ENCODE data around the gene TEX2. TPM values are rescaled to one million over a fixed set of nuclear protein-coding genes. Genes with fewer than 3 reads are reported as not detected.
"Not testable (repeated sequence)": the region's sequence is repeated elsewhere in the genome, so short reads cannot be mapped to it uniquely, and the experiment has no call there.

Gene TEX2
- total and polyA plus RNA-seq, 5 donors from 2014 or later, result 6.0 to 9.3 (median 6.1) TPM

DNA sequence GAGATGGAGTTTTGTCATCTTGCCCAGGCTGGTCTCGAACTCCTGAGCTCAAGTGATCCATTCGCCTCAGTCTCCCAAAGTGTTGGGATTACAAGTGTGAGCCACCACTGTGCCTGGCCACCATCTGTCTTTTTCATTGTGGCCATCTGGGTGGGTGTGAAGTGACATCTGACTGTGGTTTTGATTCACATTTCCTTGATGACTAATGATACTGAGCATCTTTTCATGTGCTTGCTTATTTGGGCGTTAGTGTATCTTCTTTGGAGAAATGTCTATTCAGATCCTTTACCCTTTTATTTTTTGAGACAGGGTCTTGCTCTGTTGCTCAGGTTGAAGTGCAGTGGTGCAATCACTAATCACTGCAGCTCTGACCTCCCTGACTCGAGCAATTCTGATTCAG lies 79.2 kb downstream of the TEX2 start:
- Histone ChIP-seq H3K27me3 (ENCODE audit: control insufficient read depth, insufficient read depth, low read length) (no peaks in the 10 kb centered on the region), H3K4me3 (ENCODE audit: low read depth, low read length) (no peak overlapping the region), H3K9me3 (ENCODE audit: control insufficient read depth in 2 of 2, low read length in 2 of 2) (no peaks in the 10 kb centered on the region), H3K27ac (ENCODE audit: insufficient read depth, low read length, poor library complexity, severe bottlenecking) (no peak overlapping the region), H3K4me1 (ENCODE audit: control insufficient read depth, insufficient read depth, low read length, poor library complexity, severe bottlenecking) (no peaks in the 10 kb centered on the region), H3K36me3 (ENCODE audit: control insufficient read depth, insufficient read depth, low read length) (no peaks in the 10 kb centered on the region)
- H3K4me3 Mint-ChIP-seq, result no peak overlapping the region
- H3K27ac Mint-ChIP-seq, result peak overlapping the region in 1 of 3 donors; percentile 13
- no peaks in the 10 kb centered on the region for H3K9me3 Mint-ChIP-seq
- no peaks in the 10 kb centered on the region for H3K27me3 Mint-ChIP-seq
- H3K4me1 Mint-ChIP-seq, result peaks cover 0 to 8% (median 5%) of the 10 kb centered on the region in 4 donors
- peaks cover 42% of the 10 kb centered on the region for H3K36me3 Mint-ChIP-seq
- DNase-seq (peak in 1 of 3 donors; percentile 48), ATAC-seq (ENCODE audit: low read depth in 2 of 2) (no peak)

DNA sequence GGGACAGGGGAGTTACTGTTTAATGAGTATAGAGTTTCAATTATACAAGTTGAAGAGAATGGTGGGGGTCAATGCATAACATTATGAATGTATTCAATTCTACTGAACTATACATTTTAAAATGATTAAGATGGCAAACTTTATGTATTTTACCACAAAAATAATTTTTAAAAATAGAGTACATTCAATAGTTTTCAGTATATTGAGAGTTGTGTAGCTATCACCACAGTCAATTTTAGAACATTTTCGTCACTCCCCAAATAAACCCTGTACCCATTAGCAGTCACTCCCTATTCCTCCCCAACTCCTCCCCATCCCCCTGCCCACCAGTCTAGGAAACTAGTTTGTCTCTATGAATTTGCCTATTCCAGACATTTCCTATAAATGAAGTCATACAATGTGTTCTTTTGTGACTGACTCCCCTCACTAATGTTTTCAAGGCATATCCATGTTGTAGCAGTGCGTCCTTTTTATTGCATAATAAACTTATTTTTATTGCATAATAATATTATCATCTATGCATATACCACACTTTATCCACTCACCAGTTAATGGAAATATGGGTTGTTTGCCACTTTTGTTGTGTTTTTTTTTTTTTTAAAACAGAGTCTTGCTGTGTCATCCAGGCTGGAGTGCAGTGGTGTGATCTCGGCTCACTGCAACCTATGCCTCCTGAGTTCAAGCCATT lies 80.6 kb downstream of the TEX2 start:
- Histone ChIP-seq H3K27ac (ENCODE audit: insufficient read depth, low read length, poor library complexity, severe bottlenecking) (no peak overlapping the region), H3K4me1 (ENCODE audit: control insufficient read depth, insufficient read depth, low read length, poor library complexity, severe bottlenecking) (no peaks in the 10 kb centered on the region), H3K9me3 (ENCODE audit: control insufficient read depth in 2 of 2, low read length in 2 of 2) (no peaks in the 10 kb centered on the region), H3K4me3 (ENCODE audit: low read depth, low read length) (no peak overlapping the region), H3K27me3 (ENCODE audit: control insufficient read depth, insufficient read depth, low read length) (no peaks in the 10 kb centered on the region), H3K36me3 (ENCODE audit: control insufficient read depth, insufficient read depth, low read length) (no peaks in the 10 kb centered on the region)
- Mint-ChIP-seq H3K27ac (no peak overlapping the region), H3K9me3 (no peaks in the 10 kb centered on the region), H3K27me3 (no peaks in the 10 kb centered on the region), H3K4me1 (peaks cover 0 to 8% (median 5%) of the 10 kb centered on the region in 4 donors), H3K4me3 (no peak overlapping the region), H3K36me3 (peaks cover 37% of the 10 kb centered on the region)
- DNase-seq (no peak), ATAC-seq (ENCODE audit: low read depth in 2 of 2) (no peak)

DNA sequence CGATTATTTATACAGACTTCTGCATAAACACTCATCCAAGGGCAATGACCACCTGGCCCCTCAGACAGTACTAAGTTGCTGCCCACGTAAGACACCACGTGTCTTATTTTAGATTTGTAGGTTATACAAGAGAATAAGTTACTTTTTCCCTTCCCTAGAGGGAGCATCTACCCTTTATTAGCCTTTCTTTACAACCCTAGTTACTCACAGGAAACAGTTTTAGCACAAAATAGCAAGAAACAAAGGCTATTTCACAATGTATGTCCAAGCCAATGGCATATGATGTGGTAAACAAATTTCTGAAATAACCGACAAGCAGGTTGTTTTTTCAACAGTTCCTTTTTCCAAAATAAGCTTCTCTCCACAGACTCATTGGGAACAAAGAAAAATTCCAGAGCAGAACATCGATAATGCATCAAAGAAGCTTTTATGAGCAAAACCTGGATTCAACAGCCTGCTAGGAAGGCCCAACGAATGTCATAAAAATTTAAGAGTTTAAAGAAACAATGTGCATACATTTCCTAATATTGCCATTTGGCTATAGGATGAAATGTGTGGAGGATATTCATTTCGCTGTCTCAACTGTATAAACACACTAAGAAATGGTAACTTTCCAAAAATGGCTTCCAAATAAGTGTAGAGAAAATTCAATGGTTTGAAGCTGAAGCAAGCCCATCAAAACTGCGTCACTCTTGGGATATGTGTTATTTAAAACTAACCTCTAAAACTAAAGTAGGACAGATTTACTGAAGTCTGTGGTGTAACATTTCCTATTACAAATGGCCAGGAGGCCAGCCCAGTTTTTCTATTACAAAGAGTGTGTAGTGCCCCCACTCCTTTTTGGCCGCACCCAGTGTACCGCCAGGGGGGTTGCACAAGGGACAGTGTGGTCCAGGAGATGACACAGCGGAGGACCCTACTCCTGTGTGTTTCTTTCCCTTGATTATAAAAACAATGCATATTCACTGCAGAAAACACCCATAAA lies 82.7 kb downstream of the TEX2 start:
- no peak for DNase-seq
- Histone ChIP-seq H3K4me1 (ENCODE audit: control insufficient read depth, insufficient read depth, low read length, poor library complexity, severe bottlenecking) (no peaks in the 10 kb centered on the region), H3K27me3 (ENCODE audit: control insufficient read depth, insufficient read depth, low read length) (no peaks in the 10 kb centered on the region), H3K4me3 (ENCODE audit: low read depth, low read length) (no peak overlapping the region), H3K36me3 (ENCODE audit: control insufficient read depth, insufficient read depth, low read length) (peaks cover 6% of the 10 kb centered on the region), H3K27ac (ENCODE audit: insufficient read depth, low read length, poor library complexity, severe bottlenecking) (no peak overlapping the region), H3K9me3 (ENCODE audit: control insufficient read depth in 2 of 2, low read length in 2 of 2) (no peaks in the 10 kb centered on the region)
- ATAC-seq (ENCODE audit: low read depth in 2 of 2), result no peak
- no peaks in the 10 kb centered on the region for H3K27me3 Mint-ChIP-seq
- no peak overlapping the region for H3K4me3 Mint-ChIP-seq
- peaks cover 26% of the 10 kb centered on the region for H3K36me3 Mint-ChIP-seq
- H3K9me3 Mint-ChIP-seq, result no peaks in the 10 kb centered on the region
- H3K4me1 Mint-ChIP-seq, result peaks cover 0 to 8% (median 5%) of the 10 kb centered on the region in 4 donors
- peak overlapping the region in 1 of 3 donors; percentile 71 for H3K27ac Mint-ChIP-seq

DNA sequence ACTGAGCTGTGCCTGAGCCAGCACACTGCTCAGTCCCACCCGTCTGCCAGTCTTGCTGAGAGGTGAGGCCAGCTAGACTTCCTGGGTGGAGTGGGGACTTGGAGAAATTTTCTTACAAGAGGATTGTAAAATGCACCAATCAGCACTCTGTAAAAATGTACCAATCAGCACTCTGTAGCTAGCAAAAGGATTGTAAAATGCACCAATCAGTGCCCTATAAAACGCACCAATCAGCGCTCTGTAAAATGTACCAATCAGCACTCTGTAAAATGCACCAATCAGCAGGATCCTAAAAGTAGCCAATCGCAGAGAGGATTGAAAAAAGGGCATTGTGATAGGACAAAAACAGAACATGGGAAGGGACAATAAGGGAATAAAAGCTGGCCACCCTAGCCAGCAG lies 84.0 kb downstream of the TEX2 start:
- not testable (repeated sequence) for H3K4me1 Mint-ChIP-seq; H3K9me3 Mint-ChIP-seq; H3K36me3 ChIP-seq (ENCODE audit: control insufficient read depth, insufficient read depth, low read length); H3K4me1 ChIP-seq (ENCODE audit: control insufficient read depth, insufficient read depth, low read length, poor library complexity, severe bottlenecking); H3K27ac Mint-ChIP-seq; H3K4me3 ChIP-seq (ENCODE audit: low read depth, low read length); H3K27ac ChIP-seq (ENCODE audit: insufficient read depth, low read length, poor library complexity, severe bottlenecking); H3K9me3 ChIP-seq (ENCODE audit: control insufficient read depth in 2 of 2, low read length in 2 of 2); ATAC-seq (ENCODE audit: low read depth in 2 of 2); H3K27me3 Mint-ChIP-seq; H3K4me3 Mint-ChIP-seq; H3K27me3 ChIP-seq (ENCODE audit: control insufficient read depth, insufficient read depth, low read length)
- peaks cover 26% of the 10 kb centered on the region for H3K36me3 Mint-ChIP-seq
- DNase-seq, result peak in 1 of 3 donors; percentile 28

- Histone ChIP-seq H3K36me3 (ENCODE audit: control insufficient read depth, insufficient read depth, low read length) (peaks cover 6% of the 10 kb centered on the region), H3K4me1 (ENCODE audit: control insufficient read depth, insufficient read depth, low read length, poor library complexity, severe bottlenecking) (no peaks in the 10 kb centered on the region), H3K9me3 (ENCODE audit: control insufficient read depth in 2 of 2, low read length in 2 of 2) (no peaks in the 10 kb centered on the region), H3K27me3 (ENCODE audit: control insufficient read depth, insufficient read depth, low read length) (no peaks in the 10 kb centered on the region), H3K4me3 (ENCODE audit: low read depth, low read length) (no peak overlapping the region), H3K27ac (ENCODE audit: insufficient read depth, low read length, poor library complexity, severe bottlenecking) (no peak overlapping the region)
- Mint-ChIP-seq H3K27me3 (no peaks in the 10 kb centered on the region), H3K4me3 (no peak overlapping the region), H3K4me1 (no peaks in the 10 kb centered on the region), H3K9me3 (no peaks in the 10 kb centered on the region), H3K27ac (peak overlapping the region in 2 of 3 donors; percentile 51 to 87), H3K36me3 (peaks cover 26% of the 10 kb centered on the region)
- ATAC-seq (ENCODE audit: low read depth in 2 of 2), result no peak
- DNase-seq, result no peak
These were observed 84.8 kb downstream of the TEX2 start for GRCh38 chr17:64178011-64178825.

DNA sequence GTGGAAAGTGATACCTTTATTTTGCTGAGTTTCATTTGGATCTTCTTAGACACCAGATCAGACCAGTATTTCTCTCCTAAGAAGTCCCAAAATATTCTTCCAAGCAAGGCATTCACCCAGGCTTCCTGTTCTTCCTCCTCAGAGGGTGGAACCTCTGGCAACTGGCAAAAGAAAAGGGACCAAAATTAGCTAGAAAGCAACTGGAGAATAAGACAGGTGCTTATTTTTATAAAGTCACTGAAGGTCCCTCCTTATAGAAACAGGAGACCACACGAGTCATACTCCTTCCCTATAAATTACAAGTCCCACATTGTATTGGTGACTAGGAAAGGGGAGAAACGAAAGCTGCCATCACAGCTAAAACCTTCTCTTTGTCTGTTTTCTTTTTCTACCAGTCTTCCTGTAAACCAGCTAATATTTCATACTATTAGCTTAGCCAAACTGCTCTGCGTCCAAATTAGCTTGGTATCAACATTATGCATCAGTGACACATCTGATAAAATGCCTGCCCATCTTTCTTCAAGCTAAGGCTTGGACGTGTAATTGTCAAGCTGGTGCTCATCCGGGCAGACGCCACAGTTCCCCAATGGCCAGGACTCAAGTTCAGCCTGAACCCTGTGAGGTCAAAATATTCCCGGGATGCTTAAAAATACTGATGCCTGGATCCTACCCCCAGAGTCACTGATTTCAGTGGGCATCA lies 85.6 kb downstream of the TEX2 start:
- H3K4me3 Mint-ChIP-seq, result no peak overlapping the region
- H3K27me3 Mint-ChIP-seq, result no peaks in the 10 kb centered on the region
- Histone ChIP-seq H3K9me3 (ENCODE audit: control insufficient read depth in 2 of 2, low read length in 2 of 2) (no peaks in the 10 kb centered on the region), H3K27ac (ENCODE audit: insufficient read depth, low read length, poor library complexity, severe bottlenecking) (no peak overlapping the region), H3K36me3 (ENCODE audit: control insufficient read depth, insufficient read depth, low read length) (peaks cover 6% of the 10 kb centered on the region), H3K4me3 (ENCODE audit: low read depth, low read length) (no peak overlapping the region), H3K4me1 (ENCODE audit: control insufficient read depth, insufficient read depth, low read length, poor library complexity, severe bottlenecking) (no peaks in the 10 kb centered on the region), H3K27me3 (ENCODE audit: control insufficient read depth, insufficient read depth, low read length) (no peaks in the 10 kb centered on the region)
- ATAC-seq (ENCODE audit: low read depth in 2 of 2) (no peak), DNase-seq (no peak)
- H3K36me3 Mint-ChIP-seq, result peaks cover 29% of the 10 kb centered on the region
- H3K27ac Mint-ChIP-seq, result no peak overlapping the region
- H3K9me3 Mint-ChIP-seq, result no peaks in the 10 kb centered on the region
- H3K4me1 Mint-ChIP-seq, result no peaks in the 10 kb centered on the region

DNA sequence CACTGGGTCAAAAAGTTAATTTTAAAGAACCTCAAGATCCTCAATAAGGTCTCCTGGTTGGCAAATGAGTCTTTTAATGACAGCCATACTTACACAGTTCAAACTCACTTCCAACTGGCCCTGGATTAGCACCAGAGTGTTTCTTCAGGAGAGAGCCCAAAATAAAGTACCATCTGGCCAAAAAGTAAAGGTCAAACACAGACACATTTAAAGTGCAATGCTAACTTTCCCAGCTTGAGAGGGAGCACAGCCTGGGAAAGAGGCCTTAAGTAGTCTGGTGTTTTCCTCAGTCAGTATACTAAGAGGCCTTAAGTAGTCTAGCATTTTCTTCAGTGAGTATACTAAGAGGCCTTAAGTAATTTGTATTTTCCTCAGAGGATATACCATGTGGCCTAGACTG lies 86.5 kb downstream of the TEX2 start:
- Histone ChIP-seq H3K4me1 (ENCODE audit: control insufficient read depth, insufficient read depth, low read length, poor library complexity, severe bottlenecking) (no peaks in the 10 kb centered on the region), H3K27ac (ENCODE audit: insufficient read depth, low read length, poor library complexity, severe bottlenecking) (no peak overlapping the region), H3K9me3 (ENCODE audit: control insufficient read depth in 2 of 2, low read length in 2 of 2) (no peaks in the 10 kb centered on the region), H3K4me3 (ENCODE audit: low read depth, low read length) (no peak overlapping the region), H3K27me3 (ENCODE audit: control insufficient read depth, insufficient read depth, low read length) (no peaks in the 10 kb centered on the region), H3K36me3 (ENCODE audit: control insufficient read depth, insufficient read depth, low read length) (peaks cover 6% of the 10 kb centered on the region)
- ATAC-seq (ENCODE audit: low read depth in 2 of 2) (no peak), DNase-seq (no peak)
- Mint-ChIP-seq H3K27me3 (no peaks in the 10 kb centered on the region), H3K4me3 (no peak overlapping the region), H3K9me3 (no peaks in the 10 kb centered on the region), H3K4me1 (no peaks in the 10 kb centered on the region), H3K27ac (peak overlapping the region in 1 of 3 donors; percentile 12), H3K36me3 (peaks cover 29% of the 10 kb centered on the region)

Data from CD4-positive, CD25-positive, alpha-beta regulatory T cell (primary cell).